Smooth muscle cell (in vitro differentiated cells): ENCODE results near the gene FBXL2. TPM values are rescaled to one million over a fixed set of nuclear protein-coding genes. Genes with fewer than 3 reads are reported as not detected.
A peak's percentile ranks its signal among the peaks of the same experiment; 100 is the strongest.

Experiments
- DNase-seq: peaks from one replicate; lab custom pipeline; 2025; ENCODE audit not compliant: unreplicated experiment; lab: John Stamatoyannopoulos, UW
- H2AFZ ChIP-seq: fragments of 200-600 bp; sonication (generic); 2 replicates; pipeline ENCODE4 v1.6.0; 2016; ENCODE audit warnings: antibody characterized with exemption, low read depth, mild to moderate bottlenecking
- H3F3A ChIP-seq: fragments of 200-600 bp; sonication (generic); 2 replicates; pipeline ENCODE4 v1.6.0; 2017; ENCODE audit warnings: antibody characterized with exemption, low read depth
- H3K27ac ChIP-seq: fragments of 200-600 bp; sonication (generic); 2 replicates; pipeline ENCODE4 v1.5.1; 2016; ENCODE audit warnings: low read depth, mild to moderate bottlenecking
- H3K27me3 ChIP-seq: fragments of 200-600 bp; sonication (generic); 2 replicates; pipeline ENCODE4 v1.6.1; 2016; ENCODE audit warnings: low read depth, mild to moderate bottlenecking
- H3K36me3 ChIP-seq: fragments of 200-600 bp; sonication (generic); 2 replicates; pipeline ENCODE4 v1.5.1; 2016; ENCODE audit warnings: low read depth
- H3K4me1 ChIP-seq: fragments of 200-600 bp; sonication (generic); 2 replicates; pipeline ENCODE4 v1.5.1; 2016; ENCODE audit warnings: low read depth
- H3K4me2 ChIP-seq: fragments of 200-600 bp; sonication (generic); 2 replicates; pipeline ENCODE4 v1.6.0; 2016; ENCODE audit warnings: mild to moderate bottlenecking
- H3K4me3 ChIP-seq: fragments of 200-600 bp; sonication (generic); 2 replicates; pipeline ENCODE4 v1.5.1; 2016; ENCODE audit warnings: mild to moderate bottlenecking
- H3K79me2 ChIP-seq: fragments of 200-600 bp; sonication (generic); 2 replicates; pipeline ENCODE4 v1.6.0; 2016; ENCODE audit warnings: low read depth, mild to moderate bottlenecking
- H3K9ac ChIP-seq: fragments of 200-600 bp; sonication (generic); 2 replicates; pipeline ENCODE4 v1.6.0; 2016; ENCODE audit warnings: low read depth
- H3K9me3 ChIP-seq: fragments of 200-600 bp; sonication (generic); replicated peaks from 2 replicates; pipeline ENCODE4 v1.5.1; 2016; ENCODE audit warnings: low read depth
- H4K20me1 ChIP-seq: fragments of 200-600 bp; sonication (generic); 2 replicates; pipeline ENCODE4 v1.6.0; 2016; ENCODE audit warnings: low read depth
- WGBS: methylation state at CpG from one replicate; pipeline ENCODE4 v1.1.7; 2016; ENCODE audit warnings: low lambda C conversion rate; 5-methylcytosine and 5-hydroxymethylcytosine counted together
- polyA plus RNA-seq: library from polyadenylated mRNA; unstranded; fragments of >200 nt; fragmentation: Nextera tagmentation; extraction: Ambion mirVana; gene quantifications from 2 replicates; pipeline ENCODE4 v1.2.1, GENCODE V29; 2016
- total RNA-seq: library from RNA; depleted of rRNA; stranded (reverse); fragments of >200 nt; gene quantifications from 2 replicates; pipeline ENCODE4 v1.2.3, GENCODE V29; 2014
- TF ChIP-seq, protein P1 (sequence below): fragments of 200-600 bp; sonication (generic); IDR thresholded peaks from 2 replicates; pipeline ENCODE4 v1.5.1; 2017; ENCODE audit warnings: borderline replicate concordance, mild to moderate bottlenecking, antibody characterized with exemption; ENCODE audit not compliant: insufficient read depth, poor library complexity, severe bottlenecking

FBXL2 gene
- total and polyA plus RNA-seq, 2 experiments from 2014 or later, result 8.9 to 10.7 TPM

DNA sequence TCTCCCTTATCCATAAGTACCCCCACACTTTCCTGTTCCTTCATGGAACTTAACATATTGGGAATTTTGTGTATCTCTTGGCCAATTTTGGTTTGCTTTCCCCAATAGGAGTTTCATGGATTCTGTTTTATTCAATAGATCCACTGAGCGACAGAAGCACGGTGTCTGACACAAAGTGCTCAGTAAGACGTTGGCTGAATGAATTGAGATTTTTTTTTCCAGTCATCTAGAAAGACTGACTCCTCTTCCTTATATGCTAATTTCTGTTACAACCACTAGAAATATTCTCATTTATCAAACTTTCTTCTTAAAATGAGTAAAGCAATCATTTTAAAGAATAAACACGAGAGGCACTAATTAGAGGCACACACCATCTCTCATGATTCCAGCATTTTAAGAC lies 114.9 kb downstream of the FBXL2 start:
- Histone ChIP-seq H3K9me3 (no peaks in the 10 kb centered on the region), H3K79me2 (peaks cover 2% of the 10 kb centered on the region), H3K4me1 (peaks cover 8% of the 10 kb centered on the region), H3K36me3 (peaks cover 35% of the 10 kb centered on the region), H3K9ac (no peak overlapping the region), H3K4me3 (no peak overlapping the region), H3K4me2 (no peak overlapping the region), H2AFZ (no peak overlapping the region), H4K20me1 (peaks cover 31% of the 10 kb centered on the region), H3K27me3 (no peaks in the 10 kb centered on the region), H3K27ac (peak overlapping the region; percentile 89), H3F3A (peaks cover 18% of the 10 kb centered on the region)
- no peak for DNase-seq
- TF ChIP-seq, protein P1, sequence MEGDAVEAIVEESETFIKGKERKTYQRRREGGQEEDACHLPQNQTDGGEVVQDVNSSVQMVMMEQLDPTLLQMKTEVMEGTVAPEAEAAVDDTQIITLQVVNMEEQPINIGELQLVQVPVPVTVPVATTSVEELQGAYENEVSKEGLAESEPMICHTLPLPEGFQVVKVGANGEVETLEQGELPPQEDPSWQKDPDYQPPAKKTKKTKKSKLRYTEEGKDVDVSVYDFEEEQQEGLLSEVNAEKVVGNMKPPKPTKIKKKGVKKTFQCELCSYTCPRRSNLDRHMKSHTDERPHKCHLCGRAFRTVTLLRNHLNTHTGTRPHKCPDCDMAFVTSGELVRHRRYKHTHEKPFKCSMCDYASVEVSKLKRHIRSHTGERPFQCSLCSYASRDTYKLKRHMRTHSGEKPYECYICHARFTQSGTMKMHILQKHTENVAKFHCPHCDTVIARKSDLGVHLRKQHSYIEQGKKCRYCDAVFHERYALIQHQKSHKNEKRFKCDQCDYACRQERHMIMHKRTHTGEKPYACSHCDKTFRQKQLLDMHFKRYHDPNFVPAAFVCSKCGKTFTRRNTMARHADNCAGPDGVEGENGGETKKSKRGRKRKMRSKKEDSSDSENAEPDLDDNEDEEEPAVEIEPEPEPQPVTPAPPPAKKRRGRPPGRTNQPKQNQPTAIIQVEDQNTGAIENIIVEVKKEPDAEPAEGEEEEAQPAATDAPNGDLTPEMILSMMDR, result no peak
- 98% methylated on average over 4 of the region's 4 CpGs for WGBS

DNA sequence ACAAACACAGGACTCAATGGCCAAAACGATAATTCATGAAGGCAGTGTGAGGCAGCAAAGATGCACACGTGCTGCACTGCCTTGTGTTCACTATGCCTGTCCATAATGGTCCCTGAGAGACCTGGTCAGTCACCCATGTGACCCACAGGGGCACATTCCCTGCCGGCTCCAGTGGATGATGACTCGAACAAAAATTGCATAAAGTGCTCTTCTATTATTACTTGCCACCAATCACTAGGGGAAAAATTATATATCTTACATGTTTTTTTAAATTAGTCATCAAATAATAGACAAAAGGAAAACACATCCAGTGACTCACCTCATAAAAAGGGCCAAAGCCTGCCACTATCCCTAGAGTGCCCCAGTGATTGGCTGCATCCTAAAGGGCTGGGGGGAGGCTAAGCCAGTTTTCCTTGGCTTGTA lies 115.5 kb downstream of the FBXL2 start:
- H3K4me3 ChIP-seq, result no peak overlapping the region
- WGBS, result 58% methylated on average over 4 of the region's 4 CpGs
- peak overlapping the region; percentile 58 for H3K4me2 ChIP-seq

DNA sequence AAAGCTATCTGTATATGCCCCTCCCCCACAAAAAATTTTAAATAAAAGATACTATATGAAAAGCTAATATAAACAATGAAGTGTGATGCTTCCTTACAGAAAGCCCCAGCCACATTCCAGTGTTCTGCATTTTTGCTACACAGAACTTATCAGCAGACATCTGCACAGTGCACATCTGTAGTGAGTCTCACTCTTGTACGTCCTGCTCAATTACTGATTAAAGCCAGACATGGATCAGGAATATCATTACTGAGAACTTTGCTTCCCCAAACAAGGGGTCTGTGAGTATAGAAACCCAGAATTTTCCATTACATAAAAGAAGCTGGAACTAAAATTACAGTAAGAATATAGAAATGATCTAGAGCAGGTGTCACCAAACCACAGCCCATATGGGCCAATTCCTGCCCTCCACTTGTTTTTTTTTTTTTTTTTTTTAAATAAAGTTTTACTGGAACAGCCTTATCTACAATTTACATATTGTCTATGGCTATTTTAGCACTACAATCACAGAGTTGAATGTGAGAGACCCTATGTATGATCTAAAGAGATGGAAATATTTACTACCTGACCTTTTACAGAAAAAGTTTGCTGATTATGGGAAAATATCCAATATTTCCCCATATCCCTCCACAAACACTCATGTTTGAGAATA lies 117.3 kb downstream of the FBXL2 start:
- DNase-seq, result no peak
- Histone ChIP-seq H3K27ac (peak overlapping the region; percentile 15), H3K4me2 (no peak overlapping the region), H3F3A (peaks cover 18% of the 10 kb centered on the region), H3K79me2 (peaks cover 2% of the 10 kb centered on the region), H2AFZ (no peak overlapping the region), H4K20me1 (peaks cover 42% of the 10 kb centered on the region), H3K4me3 (no peak overlapping the region), H3K36me3 (peaks cover 45% of the 10 kb centered on the region), H3K9me3 (no peaks in the 10 kb centered on the region), H3K27me3 (no peaks in the 10 kb centered on the region), H3K9ac (no peak overlapping the region), H3K4me1 (peaks cover 8% of the 10 kb centered on the region)
- TF ChIP-seq, protein P1, result no peak
- WGBS, result 44% methylated on average over 1 of the region's 1 CpG

More for the DNA sequence above, 115.5 kb downstream of the FBXL2 start:
- TF ChIP-seq, protein P1, result no peak
- DNase-seq, result no peak
- Histone ChIP-seq H3K27ac (peak overlapping the region; percentile 89), H2AFZ (no peak overlapping the region), H3K9ac (peak overlapping the region; percentile 7), H3K9me3 (no peaks in the 10 kb centered on the region), H3K79me2 (peaks cover 2% of the 10 kb centered on the region), H3K27me3 (no peaks in the 10 kb centered on the region), H4K20me1 (peaks cover 31% of the 10 kb centered on the region), H3K36me3 (peaks cover 40% of the 10 kb centered on the region), H3F3A (peaks cover 18% of the 10 kb centered on the region), H3K4me1 (peaks cover 8% of the 10 kb centered on the region)

- H3K4me1 ChIP-seq, result peaks cover 8% of the 10 kb centered on the region
- no peak overlapping the region for H3K4me2 ChIP-seq
- peaks cover 55% of the 10 kb centered on the region for H3K36me3 ChIP-seq
- no peaks in the 10 kb centered on the region for H3K27me3 ChIP-seq
- H3K9ac ChIP-seq, result no peak overlapping the region
- H3K4me3 ChIP-seq, result no peak overlapping the region
- no peak for DNase-seq
- peaks cover 44% of the 10 kb centered on the region for H4K20me1 ChIP-seq
- H3F3A ChIP-seq, result peaks cover 18% of the 10 kb centered on the region
- TF ChIP-seq, protein P1, result no peak
- no peak overlapping the region for H2AFZ ChIP-seq
- H3K79me2 ChIP-seq, result peaks cover 2% of the 10 kb centered on the region
- no peak overlapping the region for H3K27ac ChIP-seq
- H3K9me3 ChIP-seq, result no peaks in the 10 kb centered on the region
- 96% methylated on average over 7 of the region's 7 CpGs for WGBS
Measured at GRCh38 chr3:33395900-33396299, 118.7 kb downstream of the FBXL2 start.
